Activated CD4-positive, alpha-beta memory T cell treated with anti-CD3 and anti-CD28 coated beads, Interleukin-2, amount 10 ng/mL, durations not matched to agents 7 days and 5 days (primary cell): ENCODE results near the gene FCAMR. TPM values are rescaled to one million over a fixed set of nuclear protein-coding genes. Genes with fewer than 3 reads are reported as not detected.
"Not testable (repeated sequence)": the region's sequence is repeated elsewhere in the genome, so short reads cannot be mapped to it uniquely, and the experiment has no call there.

Source experiments
- CTCF ChIA-PET: fragments of 350-600 bp; sonication (Branson Sonifier 250); formaldehyde crosslinking; loops from one replicate; lab custom pipeline; 2021; ENCODE audit warnings: antibody characterized with exemption, inconsistent platforms; lab: Charles Lee
- POLR2A ChIA-PET: fragments of 350-600 bp; sonication (Branson Sonifier 250); formaldehyde crosslinking; loops from one replicate; lab custom pipeline; 2021; ENCODE audit warnings: antibody characterized with exemption; lab: Charles Lee
- DNase-seq: peaks from one replicate; pipeline ENCODE4 v3.0.0-alpha.2; 2020
- H3K27ac Mint-ChIP-seq: one replicate; pipeline ENCODE4 v1.8.0; 2021; ENCODE audit warnings: mild to moderate bottlenecking, mixed read lengths
- H3K27me3 Mint-ChIP-seq: one replicate; pipeline ENCODE4 v1.8.0; 2021; ENCODE audit warnings: mixed read lengths
- H3K36me3 Mint-ChIP-seq: one replicate; pipeline ENCODE4 v1.8.0; 2021; ENCODE audit warnings: low read depth, mixed read lengths
- H3K4me1 Mint-ChIP-seq: one replicate; pipeline ENCODE4 v1.8.0; 2021; ENCODE audit warnings: mixed read lengths
- H3K4me3 Mint-ChIP-seq: one replicate; pipeline ENCODE4 v1.8.0; 2021; ENCODE audit warnings: mild to moderate bottlenecking, mixed read lengths
- H3K9me3 Mint-ChIP-seq: one replicate; pipeline ENCODE4 v1.8.0; 2021; ENCODE audit warnings: mixed read lengths
- total RNA-seq, 2 experiments: library from RNA; stranded (reverse); gene quantifications; one replicate each; pipeline ENCODE4 v1.2.3, GENCODE V29; 2021

FCAMR gene
- total RNA-seq, 2 experiments from 2014 or later, result not detected

- H3K9me3 Mint-ChIP-seq, result no peaks in the 10 kb centered on the region
- POLR2A ChIA-PET, result no interaction called here
- H3K4me3 Mint-ChIP-seq, result no peak overlapping the region
Observed at GRCh38 chr1:206937425-206937824, 32.8 kb downstream of the FCAMR start.

GRCh38 chr1:206935491-206936067, 34.7 kb downstream of the FCAMR start:
- H3K4me1 Mint-ChIP-seq, result peaks cover 8% of the 10 kb centered on the region
- POLR2A ChIA-PET, result interaction anchor here (0.8 kb wide), 1 partner anchor 13 kb away, joined by 3 read pairs; no protein-coding TSS in a partner anchor

More at GRCh38 chr1:206937425-206937824, 32.8 kb downstream of the FCAMR start:
- Mint-ChIP-seq H3K36me3 (no peaks in the 10 kb centered on the region), H3K27ac (no peak overlapping the region), H3K4me1 (no peaks in the 10 kb centered on the region), H3K27me3 (no peaks in the 10 kb centered on the region)
- DNase-seq, result no peak
- CTCF ChIA-PET, result interaction anchor here (9.2 kb wide), 1 partner anchor 44 kb away, joined by 88 read pairs; no protein-coding TSS in a partner anchor

GRCh38 chr1:206933333-206933945, 36.8 kb downstream of the FCAMR start:
- POLR2A ChIA-PET, result interaction anchor here (0.9 to 1.2 kb wide), 3 partner anchors 16 to 28 kb away, joined by 3 to 4 read pairs (median 3); no protein-coding TSS in a partner anchor
- no peak overlapping the region for H3K4me3 Mint-ChIP-seq
- no peaks in the 10 kb centered on the region for H3K36me3 Mint-ChIP-seq
- peak; percentile 69 for DNase-seq
- CTCF ChIA-PET, result interaction anchor here (0.7 to 9.2 kb wide), 27 partner anchors 8 to 534 kb away, joined by 3 to 88 read pairs (median 5); partner anchors contain the start of gene FCMR
- H3K9me3 Mint-ChIP-seq, result no peaks in the 10 kb centered on the region
- no peak overlapping the region for H3K27ac Mint-ChIP-seq
- H3K4me1 Mint-ChIP-seq, result peaks cover 16% of the 10 kb centered on the region
- H3K27me3 Mint-ChIP-seq, result no peaks in the 10 kb centered on the region

More at GRCh38 chr1:206935491-206936067, 34.7 kb downstream of the FCAMR start:
- no peaks in the 10 kb centered on the region for H3K36me3 Mint-ChIP-seq
- H3K9me3 Mint-ChIP-seq, result no peaks in the 10 kb centered on the region
- CTCF ChIA-PET, result interaction anchor here (0.8 to 9.2 kb wide), 19 partner anchors 8 to 277 kb away, joined by 3 to 88 read pairs (median 4); partner anchors contain the start of genes FCMR and IL20
- no peak overlapping the region for H3K27ac Mint-ChIP-seq
- peak; percentile 54 for DNase-seq
- no peaks in the 10 kb centered on the region for H3K27me3 Mint-ChIP-seq
- no peak overlapping the region for H3K4me3 Mint-ChIP-seq

GRCh38 chr1:206932177-206932576, 38.1 kb downstream of the FCAMR start:
- H3K9me3 Mint-ChIP-seq, result no peaks in the 10 kb centered on the region
- DNase-seq, result no peak
- H3K4me1 Mint-ChIP-seq, result peaks cover 16% of the 10 kb centered on the region
- ChIA-PET CTCF (interaction anchor here (0.6 to 9.2 kb wide), 13 partner anchors 9 to 297 kb away, joined by 3 to 88 read pairs (median 6); partner anchors contain the start of genes DYRK3 and PIGR), POLR2A (interaction anchor here (2.1 kb wide), 1 partner anchor 11 kb away, joined by 12 read pairs; the partner anchor contains the start of gene FCMR)
- no peaks in the 10 kb centered on the region for H3K36me3 Mint-ChIP-seq
- H3K27me3 Mint-ChIP-seq, result no peaks in the 10 kb centered on the region
- H3K4me3 Mint-ChIP-seq, result no peak overlapping the region
- H3K27ac Mint-ChIP-seq, result no peak overlapping the region

- Mint-ChIP-seq H3K36me3 (no peaks in the 10 kb centered on the region), H3K4me3 (no peak overlapping the region), H3K27ac (no peak overlapping the region), H3K27me3 (no peaks in the 10 kb centered on the region), H3K4me1 (peaks cover 16% of the 10 kb centered on the region), H3K9me3 (no peaks in the 10 kb centered on the region)
- POLR2A ChIA-PET, result interaction anchor here (2.1 kb wide), 1 partner anchor 10 kb away, joined by 12 read pairs; the partner anchor contains the start of gene FCMR
- CTCF ChIA-PET, result interaction anchor here (1.0 to 9.2 kb wide), 11 partner anchors 11 to 205 kb away, joined by 3 to 88 read pairs (median 9); partner anchors contain the start of gene PIGR
- DNase-seq, result no peak
Observed at GRCh38 chr1:206931709-206932108, 38.6 kb downstream of the FCAMR start.

GRCh38 chr1:206930210-206930798, 40.0 kb downstream of the FCAMR start:
- POLR2A ChIA-PET, result no interaction called here
- peak; percentile 25 for DNase-seq
- Mint-ChIP-seq H3K9me3 (no peaks in the 10 kb centered on the region), H3K27me3 (no peaks in the 10 kb centered on the region), H3K4me1 (peaks cover 20% of the 10 kb centered on the region), H3K27ac (peak overlapping the region; percentile 65), H3K36me3 (no peaks in the 10 kb centered on the region), H3K4me3 (no peak overlapping the region)
- CTCF ChIA-PET, result interaction anchor here (0.8 to 9.2 kb wide), 7 partner anchors 14 to 121 kb away, joined by 3 to 88 read pairs (median 6); no protein-coding TSS in a partner anchor

GRCh38 chr1:206929524-206929923, 40.7 kb downstream of the FCAMR start:
- no peaks in the 10 kb centered on the region for H3K27me3 Mint-ChIP-seq
- no peak overlapping the region for H3K4me3 Mint-ChIP-seq
- no peaks in the 10 kb centered on the region for H3K9me3 Mint-ChIP-seq
- H3K36me3 Mint-ChIP-seq, result no peaks in the 10 kb centered on the region
- H3K4me1 Mint-ChIP-seq, result peaks cover 20% of the 10 kb centered on the region
- no peak for DNase-seq
- H3K27ac Mint-ChIP-seq, result no peak overlapping the region
- ChIA-PET POLR2A (no interaction called here), CTCF (interaction anchor here (0.8 kb wide), 1 partner anchor 17 kb away, joined by 5 read pairs; no protein-coding TSS in a partner anchor)

GRCh38 chr1:206926286-206926685, 44.0 kb downstream of the FCAMR start:
- Mint-ChIP-seq H3K27ac (no peak overlapping the region), H3K27me3 (no peaks in the 10 kb centered on the region), H3K9me3 (no peaks in the 10 kb centered on the region), H3K4me3 (no peak overlapping the region), H3K4me1 (peaks cover 21% of the 10 kb centered on the region), H3K36me3 (no peaks in the 10 kb centered on the region)
- ChIA-PET CTCF (interaction anchor here (0.7 to 3.0 kb wide), 5 partner anchors 10 to 109 kb away, joined by 4 to 22 read pairs (median 10); no protein-coding TSS in a partner anchor), POLR2A (no interaction called here)
- no peak for DNase-seq

- H3K4me1 Mint-ChIP-seq, result peaks cover 22% of the 10 kb centered on the region
- POLR2A ChIA-PET, result interaction anchor here (0.8 to 1.7 kb wide), 3 partner anchors 13 to 191 kb away, joined by 3 to 5 read pairs (median 3); no protein-coding TSS in a partner anchor
- no peak overlapping the region for H3K4me3 Mint-ChIP-seq
- no peaks in the 10 kb centered on the region for H3K9me3 Mint-ChIP-seq
- no peak overlapping the region for H3K27ac Mint-ChIP-seq
- CTCF ChIA-PET, result interaction anchor here (1.1 to 3.0 kb wide), 8 partner anchors 8 to 290 kb away, joined by 3 to 22 read pairs (median 7); partner anchors contain the start of gene DYRK3
- H3K27me3 Mint-ChIP-seq, result no peaks in the 10 kb centered on the region
- peak; percentile 71 for DNase-seq
- H3K36me3 Mint-ChIP-seq, result peaks cover 8% of the 10 kb centered on the region
Observed at GRCh38 chr1:206925106-206925736, 45.0 kb downstream of the FCAMR start.

GRCh38 chr1:206924592-206925105, 45.6 kb downstream of the FCAMR start:
- peak; percentile 23 for DNase-seq
- Mint-ChIP-seq H3K9me3 (no peaks in the 10 kb centered on the region), H3K4me1 (peaks cover 22% of the 10 kb centered on the region), H3K27ac (no peak overlapping the region), H3K27me3 (no peaks in the 10 kb centered on the region), H3K36me3 (peaks cover 13% of the 10 kb centered on the region), H3K4me3 (no peak overlapping the region)
- ChIA-PET CTCF (interaction anchor here (1.1 to 3.0 kb wide), 8 partner anchors 8 to 289 kb away, joined by 3 to 22 read pairs (median 7); partner anchors contain the start of gene DYRK3), POLR2A (interaction anchor here (0.7 to 1.7 kb wide), 4 partner anchors 12 to 190 kb away, joined by 3 to 5 read pairs (median 3); no protein-coding TSS in a partner anchor)

GRCh38 chr1:206923961-206924557, 46.2 kb downstream of the FCAMR start:
- H3K4me1 Mint-ChIP-seq, result peaks cover 25% of the 10 kb centered on the region
- ChIA-PET POLR2A (interaction anchor here (0.7 to 3.0 kb wide), 3 partner anchors 11 to 158 kb away, joined by 3 to 12 read pairs (median 5); no protein-coding TSS in a partner anchor), CTCF (interaction anchor here (1.1 to 3.0 kb wide), 4 partner anchors 10 to 58 kb away, joined by 4 to 22 read pairs (median 8); no protein-coding TSS in a partner anchor)
- not testable (repeated sequence) for DNase-seq, H3K27ac Mint-ChIP-seq, H3K9me3 Mint-ChIP-seq, H3K27me3 Mint-ChIP-seq, H3K4me3 Mint-ChIP-seq
- peaks cover 14% of the 10 kb centered on the region for H3K36me3 Mint-ChIP-seq
